Stimulated activated naive CD4-positive, alpha-beta T cell (primary cell): ENCODE results near the gene FUT7.

Source experiments
- DNase-seq, 6 experiments: peaks; one replicate each; lab custom pipeline; 2025; lab: John Stamatoyannopoulos, UW

FUT7 gene

GRCh38 chr9:137002646-137003041, 29.2 kb downstream of the FUT7 start:
- no peak for DNase-seq

GRCh38 chr9:137001857-137002645, 29.8 kb downstream of the FUT7 start:
- DNase-seq, result no peak

GRCh38 chr9:137000177-137000930, 31.5 kb downstream of the FUT7 start:
- no peak for DNase-seq

GRCh38 chr9:136997830-136998234, 34.1 kb downstream of the FUT7 start:
- DNase-seq, result no peak

GRCh38 chr9:136997371-136997770, 34.5 kb downstream of the FUT7 start:
- DNase-seq, result no peak

- DNase-seq, result peak in 4 of 6 experiments; percentile 20 to 43 (median 24)
Measured at GRCh38 chr9:136996361-136997292, 35.3 kb downstream of the FUT7 start, which contains the start of gene CLIC3. CLIC3 (minus strand) TSS chr9:136996568; CDS start chr9:136996543, 25 bp downstream.

- DNase-seq, result no peak
Measured at GRCh38 chr9:136995772-136996311, 36.0 kb downstream of the FUT7 start.

GRCh38 chr9:136995362-136995761, 36.5 kb downstream of the FUT7 start:
- DNase-seq, result no peak

GRCh38 chr9:136994888-136995230, 37.0 kb downstream of the FUT7 start:
- no peak for DNase-seq

- DNase-seq, result no peak
Measured at GRCh38 chr9:136994180-136994887, 37.6 kb downstream of the FUT7 start.

- DNase-seq, result no peak
Measured at GRCh38 chr9:136992819-136993369, 39.0 kb downstream of the FUT7 start.

GRCh38 chr9:136991993-136992818, 39.7 kb downstream of the FUT7 start, which contains the start of gene PAXX:
PAXX (plus strand) TSS chr9:136992422; CDS start chr9:136992444, 22 bp downstream.
- peak; percentile 85 to 91 (median 90) for DNase-seq

- DNase-seq, result no peak
Measured at GRCh38 chr9:136990242-136990911, 41.5 kb downstream of the FUT7 start.

- no peak for DNase-seq
Measured at GRCh38 chr9:136988872-136989271, 43.0 kb downstream of the FUT7 start.

GRCh38 chr9:136985853-136986252, 46.0 kb downstream of the FUT7 start:
- DNase-seq, result no peak

- no peak for DNase-seq
Measured at GRCh38 chr9:136985027-136985602, 46.8 kb downstream of the FUT7 start.

GRCh38 chr9:136984464-136985026, 47.3 kb downstream of the FUT7 start:
- no peak for DNase-seq

- no peak for DNase-seq
Measured at GRCh38 chr9:136983656-136984314, 48.1 kb downstream of the FUT7 start.
